Fibroblast of lung (primary cell): ENCODE measurements around the gene KLHL2. TPM values are rescaled to one million over a fixed set of nuclear protein-coding genes. Genes with fewer than 3 reads are reported as not detected.
"Not testable (repeated sequence)": the region's sequence is repeated elsewhere in the genome, so short reads cannot be mapped to it uniquely, and the experiment has no call there.

Experiments
- DNase-seq, 2 donors: peaks; one replicate each; pipeline versions ENCODE4 v3.0.0 to v3.0.0-alpha.2; 2010; ENCODE audit warnings: low read depth in 2 of 2
- H2AFZ ChIP-seq: 2 replicates; pipeline ENCODE4 v1.5.1; 2012; ENCODE audit warnings: low read length, control low read depth, inconsistent platforms
- H3K27ac ChIP-seq: 2 replicates; pipeline ENCODE4 v1.5.1; 2011; ENCODE audit warnings: low read length, control low read depth; ENCODE audit not compliant: insufficient read depth
- H3K27me3 ChIP-seq: 2 replicates; pipeline ENCODE4 v1.5.1; 2011; ENCODE audit warnings: mild to moderate bottlenecking, low read length; ENCODE audit not compliant: control insufficient read depth, insufficient read depth
- H3K36me3 ChIP-seq: 2 replicates; pipeline ENCODE4 v1.5.1; 2011; ENCODE audit warnings: low read length; ENCODE audit not compliant: control insufficient read depth, insufficient read depth
- H3K4me1 ChIP-seq: 2 replicates; pipeline ENCODE4 v1.5.1; 2011; ENCODE audit warnings: low read length; ENCODE audit not compliant: control insufficient read depth, insufficient read depth; ENCODE audit errors: extremely low read depth
- H3K4me2 ChIP-seq: 2 replicates; pipeline ENCODE4 v1.5.1; 2011; ENCODE audit warnings: low read length, control low read depth; ENCODE audit not compliant: insufficient read depth; ENCODE audit errors: extremely low read depth
- H3K4me3 ChIP-seq, 4 experiments: fragments of 200-600 bp in 1 of 4; sonication (generic) in 1 of 4; replicated peaks in 1 of 4; 2 replicates each; pipeline ENCODE4 v1.5.1; 2011 to 2016; ENCODE audit warnings: low read length in 4 of 4, low read depth in 3 of 4, mild to moderate bottlenecking in 3 of 4, control low read depth in 2 of 4, inconsistent platforms in 1 of 4, mixed read lengths in 1 of 4; ENCODE audit not compliant: insufficient read depth in 1 of 4; ENCODE audit errors: control extremely low read depth in 1 of 4
- H3K79me2 ChIP-seq: 2 replicates; pipeline ENCODE4 v1.5.1; 2012; ENCODE audit warnings: mild to moderate bottlenecking, low read length, inconsistent platforms; ENCODE audit not compliant: control insufficient read depth, insufficient read depth
- H3K9ac ChIP-seq: 2 replicates; pipeline ENCODE4 v1.5.1; 2011; ENCODE audit warnings: mild to moderate bottlenecking, low read length, control low read depth; ENCODE audit not compliant: insufficient read depth
- H3K9me3 ChIP-seq: 2 replicates; pipeline ENCODE4 v1.5.1; 2012; ENCODE audit warnings: low read depth, low read length; ENCODE audit not compliant: control insufficient read depth, insufficient read depth
- H4K20me1 ChIP-seq: 2 replicates; pipeline ENCODE4 v1.5.1; 2011; ENCODE audit warnings: low read length; ENCODE audit not compliant: control insufficient read depth, insufficient read depth; ENCODE audit errors: extremely low read depth
- EZH2 ChIP-seq: IDR thresholded peaks from 2 replicates; pipeline ENCODE4 v1.5.1; 2012; ENCODE audit warnings: low read length, control low read depth, mild to moderate bottlenecking; ENCODE audit errors: missing control alignments
- polyA plus RNA-seq, 2 donors: library from polyadenylated mRNA; depleted of rRNA in 1 of 2; stranded (reverse) in 1 of 2; unstranded in 1 of 2; fragments of >200 nt; gene quantifications; 2 replicates each; pipeline ENCODE4 v1.2.1, GENCODE V29; 2011 to 2012; ENCODE audit warnings: missing spikeins in 1 of 2
- total RNA-seq: library from RNA; depleted of rRNA; stranded (reverse); fragments of >200 nt; gene quantifications from 2 replicates; pipeline ENCODE4 v1.2.1, GENCODE V29; 2014
- TF ChIP-seq, protein P1 (sequence below), 2 donors: IDR thresholded peaks in 1 of 2; conservative IDR thresholded peaks in 1 of 2; 1 replicate in 1 of 2; 2 replicates in 1 of 2; pipeline ENCODE4 v1.5.1; 2011 to 2012; ENCODE audit warnings: low read length in 2 of 2, control low read depth in 1 of 2, inconsistent platforms in 1 of 2, low read depth in 1 of 2, mild to moderate bottlenecking in 1 of 2

The KLHL2 gene
- total and polyA plus RNA-seq, 2 donors (not counting 1 experiment from before 2014, with no cell fraction given), result 14.5 to 26.1 TPM

DNA sequence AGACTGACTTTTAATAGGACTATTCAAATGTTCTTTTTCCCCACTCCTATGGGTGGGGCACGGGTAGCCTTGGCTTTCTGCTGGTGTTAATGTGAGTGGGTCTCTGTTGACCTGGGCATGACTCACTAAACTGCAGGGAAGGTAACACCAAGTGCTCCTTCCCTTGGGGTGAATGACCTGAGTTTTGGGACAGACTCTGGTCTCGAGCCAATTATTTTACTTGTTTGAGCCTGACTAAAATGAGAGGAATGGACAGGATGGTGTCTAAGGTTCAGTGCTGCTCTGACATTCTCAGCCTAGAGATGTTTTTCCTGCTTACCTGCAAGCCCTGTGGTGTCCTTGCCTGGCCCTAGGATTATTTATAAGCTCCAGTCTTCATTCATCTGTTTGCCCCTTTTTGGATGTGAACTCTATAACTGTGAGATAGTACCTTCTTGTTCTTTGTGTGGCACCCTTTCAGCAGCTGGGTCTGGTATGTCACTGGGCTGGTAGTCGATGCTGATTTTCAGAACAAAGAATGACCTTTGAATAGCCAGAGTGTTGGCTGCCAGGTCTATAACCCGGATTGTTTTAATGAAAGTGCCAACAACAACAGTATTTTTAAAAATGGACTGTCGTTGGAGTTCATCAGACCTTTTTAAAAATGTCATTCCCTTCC is 14.8 kb downstream of the KLHL2 start:
- H4K20me1 ChIP-seq, H3K4me3 ChIP-seq, H3K27ac ChIP-seq, H3K79me2 ChIP-seq, H3K4me2 ChIP-seq, H3K9me3 ChIP-seq, H3K27me3 ChIP-seq, H2AFZ ChIP-seq, H3K4me1 ChIP-seq, H3K9ac ChIP-seq, H3K36me3 ChIP-seq: not testable (repeated sequence)
- DNase-seq, result peak in 1 of 2 donors; percentile 12

DNA sequence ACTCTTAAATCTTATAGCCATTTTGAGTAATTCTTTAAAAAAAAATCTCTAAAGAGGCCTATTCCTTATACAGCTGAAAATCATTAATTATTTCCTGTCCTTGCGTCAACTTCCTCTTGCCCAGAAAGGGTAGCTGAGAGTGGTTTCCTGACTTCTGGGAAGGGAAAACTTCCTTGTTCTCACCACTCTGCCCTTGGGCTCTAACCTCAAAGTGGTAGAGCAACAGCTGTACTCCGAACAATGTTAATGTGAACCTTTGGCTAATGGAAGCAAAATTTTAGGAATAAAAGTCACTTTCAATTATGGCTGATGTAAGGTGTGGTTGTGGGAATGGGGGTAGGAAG is 15.3 kb downstream of the KLHL2 start:
- Histone ChIP-seq H3K4me3 (no peak overlapping the region), H3K9me3 (no peaks in the 10 kb centered on the region), H3K79me2 (no peaks in the 10 kb centered on the region), H3K4me2 (no peak overlapping the region), H3K4me1 (peaks cover 2% of the 10 kb centered on the region), H2AFZ (no peak overlapping the region), H3K36me3 (no peaks in the 10 kb centered on the region), H4K20me1 (no peaks in the 10 kb centered on the region), H3K9ac (no peak overlapping the region), H3K27me3 (no peaks in the 10 kb centered on the region), H3K27ac (no peak overlapping the region)
- DNase-seq, result peak; percentile 49 to 77
- no peak for TF ChIP-seq EZH2
- TF ChIP-seq, protein P1, sequence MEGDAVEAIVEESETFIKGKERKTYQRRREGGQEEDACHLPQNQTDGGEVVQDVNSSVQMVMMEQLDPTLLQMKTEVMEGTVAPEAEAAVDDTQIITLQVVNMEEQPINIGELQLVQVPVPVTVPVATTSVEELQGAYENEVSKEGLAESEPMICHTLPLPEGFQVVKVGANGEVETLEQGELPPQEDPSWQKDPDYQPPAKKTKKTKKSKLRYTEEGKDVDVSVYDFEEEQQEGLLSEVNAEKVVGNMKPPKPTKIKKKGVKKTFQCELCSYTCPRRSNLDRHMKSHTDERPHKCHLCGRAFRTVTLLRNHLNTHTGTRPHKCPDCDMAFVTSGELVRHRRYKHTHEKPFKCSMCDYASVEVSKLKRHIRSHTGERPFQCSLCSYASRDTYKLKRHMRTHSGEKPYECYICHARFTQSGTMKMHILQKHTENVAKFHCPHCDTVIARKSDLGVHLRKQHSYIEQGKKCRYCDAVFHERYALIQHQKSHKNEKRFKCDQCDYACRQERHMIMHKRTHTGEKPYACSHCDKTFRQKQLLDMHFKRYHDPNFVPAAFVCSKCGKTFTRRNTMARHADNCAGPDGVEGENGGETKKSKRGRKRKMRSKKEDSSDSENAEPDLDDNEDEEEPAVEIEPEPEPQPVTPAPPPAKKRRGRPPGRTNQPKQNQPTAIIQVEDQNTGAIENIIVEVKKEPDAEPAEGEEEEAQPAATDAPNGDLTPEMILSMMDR (conservative IDR thresholded peaks at IDR 0.05 in 1 of 2, IDR thresholded peaks at IDR 0.05 in 1 of 2; ENCODE audit: low read depth in 1 of 2, low read length in 2 of 2), result no peak

DNA sequence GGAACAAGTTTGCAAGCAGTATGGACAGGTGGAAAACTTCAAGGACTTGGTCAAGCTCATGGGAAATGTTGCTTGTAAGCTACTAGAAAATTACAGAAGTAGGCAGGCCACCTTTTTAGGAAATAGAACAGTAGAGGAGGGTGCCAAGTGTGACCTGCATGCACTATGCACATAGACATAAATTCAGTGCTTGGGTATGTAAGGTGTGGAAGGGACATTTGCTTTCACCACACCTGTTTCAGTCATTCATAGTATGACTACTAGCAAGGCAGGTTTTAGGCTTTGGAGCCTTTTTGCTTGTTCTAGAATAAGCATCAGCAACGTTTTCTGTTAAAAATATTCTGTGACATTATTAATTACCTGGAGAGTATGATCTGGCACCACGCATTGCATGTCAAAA is 20.0 kb downstream of the KLHL2 start:
- not testable (repeated sequence) for H4K20me1 ChIP-seq, H3K4me2 ChIP-seq, H3K36me3 ChIP-seq, DNase-seq, H3K79me2 ChIP-seq, H3K27ac ChIP-seq, H3K27me3 ChIP-seq, H3K9me3 ChIP-seq, H2AFZ ChIP-seq, H3K4me3 ChIP-seq, H3K9ac ChIP-seq, H3K4me1 ChIP-seq

DNA sequence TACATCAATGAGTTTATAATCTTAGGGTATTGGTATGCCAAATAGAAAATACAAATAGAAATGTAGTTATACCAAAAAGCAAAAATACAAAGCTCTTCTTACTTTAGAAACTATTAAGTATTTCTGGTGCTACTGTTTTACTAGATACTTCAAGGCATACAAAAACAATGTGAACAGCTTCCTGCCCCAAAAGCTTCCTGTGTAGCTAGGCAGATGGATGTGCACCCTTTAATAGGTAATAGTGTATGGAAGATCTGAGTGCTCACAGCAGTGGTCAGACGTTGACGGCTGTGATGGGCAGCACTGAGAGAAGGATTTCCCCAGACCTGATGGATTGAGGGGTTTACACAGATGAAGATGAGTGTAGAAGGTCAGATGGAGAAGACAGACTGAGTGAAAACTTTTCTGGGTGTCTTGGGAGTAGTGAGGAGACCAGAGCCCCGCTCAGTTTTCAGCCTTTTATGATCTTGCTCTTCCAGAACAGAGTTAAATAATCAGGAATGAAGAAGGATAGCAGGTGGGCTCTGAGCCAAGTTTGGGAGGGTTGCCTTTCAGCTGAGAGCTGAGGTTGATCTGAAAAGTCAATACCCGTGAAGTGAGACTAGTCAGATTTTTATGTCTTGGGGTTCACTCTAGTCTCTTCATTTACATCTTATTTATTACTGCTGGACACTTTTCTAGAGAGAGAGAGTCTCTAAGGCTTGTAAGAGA is 22.3 kb downstream of the KLHL2 start:
- H3K79me2 ChIP-seq, H3K9ac ChIP-seq, H3K36me3 ChIP-seq, H3K27ac ChIP-seq, H4K20me1 ChIP-seq, DNase-seq, H3K27me3 ChIP-seq, H2AFZ ChIP-seq, H3K4me1 ChIP-seq, H3K9me3 ChIP-seq, H3K4me2 ChIP-seq, H3K4me3 ChIP-seq: not testable (repeated sequence)

DNA sequence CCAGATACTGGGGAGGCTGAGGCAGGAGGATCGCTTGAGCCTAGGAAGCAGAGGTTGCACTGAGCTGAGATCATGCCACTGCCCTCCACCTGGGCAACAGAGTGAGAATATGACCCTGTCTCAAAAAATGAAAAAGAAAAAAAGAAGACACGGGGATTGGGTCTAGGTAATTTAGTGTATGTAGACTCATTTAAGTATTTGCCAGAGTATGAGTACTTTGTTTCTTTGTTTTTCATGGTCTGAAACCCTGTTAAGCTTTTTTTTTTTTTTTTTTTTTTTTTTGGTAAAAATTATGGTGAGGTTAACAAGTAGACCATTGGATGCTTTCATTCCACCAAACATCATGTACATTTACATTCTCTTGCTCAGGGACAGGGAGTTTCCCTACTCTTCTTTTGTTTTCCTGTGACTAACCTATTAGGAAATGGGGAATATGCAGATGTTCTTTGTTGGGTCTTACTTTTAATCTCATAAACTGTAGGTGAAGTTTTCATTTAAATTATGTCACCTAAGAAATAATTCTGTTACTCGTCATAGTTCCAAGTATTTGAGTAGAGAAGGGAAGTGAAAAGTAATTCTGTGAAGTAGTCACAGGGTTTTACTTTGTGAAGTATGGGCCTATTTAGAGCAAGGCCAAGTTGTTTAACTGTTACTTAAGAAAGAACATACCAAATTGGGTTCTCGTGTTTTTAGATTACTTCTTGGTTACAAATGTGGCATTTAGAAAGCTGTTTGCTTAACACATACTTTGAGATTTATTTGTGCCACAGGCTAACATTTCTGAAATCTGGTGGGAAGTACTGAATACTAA is 25.5 kb downstream of the KLHL2 start:
- DNase-seq, H3K4me3 ChIP-seq, H3K9me3 ChIP-seq, H2AFZ ChIP-seq, H3K27me3 ChIP-seq, H3K9ac ChIP-seq, H3K36me3 ChIP-seq, H3K4me2 ChIP-seq, H3K79me2 ChIP-seq, H4K20me1 ChIP-seq, H3K27ac ChIP-seq, H3K4me1 ChIP-seq: not testable (repeated sequence)
